Colonic mucosa (tissue), 4 donors: Measurements from ENCODE around the gene RPS19. TPM values are rescaled to one million over a fixed set of nuclear protein-coding genes. Genes with fewer than 3 reads are reported as not detected.

Source experiments
- DNase-seq: peaks from one replicate; pipeline ENCODE4 v3.0.0-alpha.2; 2020
- H3K27ac ChIP-seq: fragments of 200-600 bp; one replicate; pipeline ENCODE4 v1.8.0; 2021
- H3K27me3 ChIP-seq: fragments of 200-600 bp; one replicate; pipeline ENCODE4 v1.8.0; 2021
- H3K36me3 ChIP-seq: fragments of 200-600 bp; one replicate; pipeline ENCODE4 v1.8.0; 2021
- H3K4me1 ChIP-seq: fragments of 200-600 bp; one replicate; pipeline ENCODE4 v1.8.0; 2021; ENCODE audit warnings: mild to moderate bottlenecking
- H3K4me3 ChIP-seq: fragments of 200-600 bp; one replicate; pipeline ENCODE4 v1.8.0; 2021
- H3K9ac ChIP-seq, 2 donors: one replicate each; pipeline ENCODE4 v1.7.0; 2013; ENCODE audit warnings: control low read depth in 2 of 2, low read depth in 2 of 2, low read length in 2 of 2
- H3K9me3 ChIP-seq: fragments of 200-600 bp; one replicate; pipeline ENCODE4 v1.8.0; 2021
- intact Hi-C: fragments of 100-400 bp; cut with DNase I; formaldehyde crosslinking; loops from one replicate; pipeline ENCODE4 v1.14.1; 2022
- total RNA-seq, 2 donors: library from RNA; stranded (reverse); fragmentation: NEBNext Ultra II Directional in 1 of 2; extraction: Animal tissue kit (Norgen Biotek cat#: 25700) in 1 of 2; gene quantifications; one replicate each; pipeline ENCODE4 v1.2.1, GENCODE V29; 2021
- TF ChIP-seq, protein P1 (sequence below): fragments of 200-600 bp; IDR thresholded peaks from one replicate; pipeline ENCODE4 v1.8.0; 2022; ENCODE audit warnings: antibody characterized with exemption, mild to moderate bottlenecking
- donor health status: healthy.
- donor health status: DM: no; HTN: no; CAD: no.
- donor health status: DM: no; HTN: no; CAD: no.

The RPS19 gene
- total RNA-seq, 2 donors from 2014 or later, result 1,710 to 2,039 TPM

DNA sequence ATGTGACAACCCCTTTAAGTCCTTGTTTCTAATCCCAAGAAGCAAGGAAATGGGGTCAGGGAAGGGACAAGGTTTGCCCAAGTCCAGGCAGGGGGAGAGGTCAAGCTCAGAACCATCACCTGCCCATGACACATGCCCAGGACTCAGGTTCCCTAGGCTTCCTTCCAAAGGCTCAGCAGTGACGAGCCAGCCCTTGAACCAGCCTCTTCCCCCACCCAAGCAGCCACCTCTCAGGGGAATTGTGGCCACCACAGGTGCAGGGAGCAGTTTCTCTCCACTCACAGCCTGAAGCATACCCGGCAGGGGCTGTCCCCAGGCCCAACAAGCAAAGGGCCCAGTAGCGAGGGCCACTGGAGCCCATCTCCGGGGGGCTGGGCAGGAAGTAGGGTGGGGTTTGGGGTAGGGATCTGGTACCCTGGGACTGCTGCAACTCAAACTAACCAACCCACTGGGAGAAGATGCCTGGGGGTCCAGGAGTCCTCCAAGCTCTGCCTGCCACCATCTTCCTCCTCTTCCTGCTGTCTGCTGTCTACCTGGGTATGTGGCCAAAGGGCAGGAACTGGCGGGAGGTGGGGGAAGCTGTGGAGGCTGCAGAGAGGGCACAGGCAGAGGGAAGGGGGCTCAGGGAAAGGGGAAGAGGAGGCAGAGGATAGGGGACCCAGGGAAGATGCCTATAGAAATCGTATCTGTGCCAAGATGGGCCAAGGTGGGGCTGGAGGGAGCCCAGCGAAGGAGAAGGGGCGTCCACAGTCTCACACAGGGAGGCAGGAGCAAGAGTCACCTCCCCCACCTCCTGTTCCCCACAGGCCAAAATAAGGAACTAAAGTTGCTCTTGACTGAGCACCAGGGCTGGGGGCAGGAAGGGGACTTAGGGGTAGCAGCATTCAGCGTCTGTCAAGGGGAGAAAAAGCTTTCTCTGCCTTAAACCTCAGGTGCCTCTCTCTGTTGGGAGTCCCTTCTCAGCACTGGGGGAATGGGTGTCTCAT, 17.1 kb downstream of the RPS19 start, which contains the start of gene CD79A:
Gene CD79A (plus strand): TSS at position 433 of the 986 bp plus-strand sequence. CDS start 26 bp downstream, at position 459.
- H3K27ac ChIP-seq, result peak within 1 kb of the TSS; percentile 6
- no peak for DNase-seq

DNA sequence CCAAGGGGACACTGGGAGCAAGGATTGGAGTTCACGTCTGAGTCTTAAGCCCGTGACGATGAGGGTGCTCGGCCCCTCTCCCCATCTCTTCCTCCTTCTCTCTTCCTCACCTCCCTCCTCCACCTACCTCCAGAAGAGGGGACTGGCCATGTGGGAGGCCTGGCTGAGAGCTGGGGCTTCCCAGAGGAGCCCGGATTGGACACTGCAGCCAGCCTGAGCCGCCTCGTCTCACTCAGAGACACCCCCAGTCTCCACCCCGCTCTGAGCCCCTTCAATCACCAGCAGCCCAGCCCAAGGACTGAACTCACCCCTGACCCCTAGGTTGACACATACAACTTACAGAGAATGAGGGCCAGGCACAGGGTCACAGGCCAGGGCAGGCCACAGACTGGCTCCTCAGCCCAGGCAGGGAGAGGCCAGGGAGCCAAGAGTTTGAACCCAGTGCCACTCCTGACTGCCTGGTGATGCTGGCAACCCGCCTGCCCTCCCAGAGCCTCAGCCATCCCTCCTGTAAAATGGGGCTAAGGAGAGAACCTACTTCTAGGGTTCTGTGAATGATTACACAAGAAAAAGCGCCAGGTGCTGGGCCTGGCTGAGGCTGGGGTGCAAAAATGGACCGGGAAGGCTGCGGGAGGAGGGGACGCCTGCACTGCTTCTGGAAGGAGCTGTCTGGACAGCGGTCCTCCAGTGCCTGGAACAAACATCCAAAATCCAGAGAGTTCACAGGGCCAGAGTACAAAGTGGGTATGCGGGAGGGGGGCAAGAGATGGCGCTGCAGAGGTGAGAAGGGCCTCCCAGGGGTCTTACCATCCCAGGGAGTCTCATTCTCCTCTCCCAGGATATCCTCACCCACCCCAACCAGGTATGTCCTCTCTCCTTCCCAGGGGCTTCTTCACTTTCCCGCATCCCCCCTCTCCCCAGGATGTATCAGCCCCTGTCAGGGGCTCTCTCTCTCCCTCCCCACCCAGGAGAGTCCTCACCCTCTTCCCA, 18.2 kb downstream of the RPS19 start:
- Histone ChIP-seq H3K4me3 (no peak overlapping the region), H3K9me3 (no peaks in the 10 kb centered on the region), H3K27ac (no peak overlapping the region), H3K36me3 (no peaks in the 10 kb centered on the region), H3K27me3 (no peaks in the 10 kb centered on the region), H3K4me1 (no peaks in the 10 kb centered on the region), H3K9ac (peak overlapping the region; percentile 40 to 43)
- DNase-seq, result no peak
- intact Hi-C loops, result no loop called here
- TF ChIP-seq, protein P1, sequence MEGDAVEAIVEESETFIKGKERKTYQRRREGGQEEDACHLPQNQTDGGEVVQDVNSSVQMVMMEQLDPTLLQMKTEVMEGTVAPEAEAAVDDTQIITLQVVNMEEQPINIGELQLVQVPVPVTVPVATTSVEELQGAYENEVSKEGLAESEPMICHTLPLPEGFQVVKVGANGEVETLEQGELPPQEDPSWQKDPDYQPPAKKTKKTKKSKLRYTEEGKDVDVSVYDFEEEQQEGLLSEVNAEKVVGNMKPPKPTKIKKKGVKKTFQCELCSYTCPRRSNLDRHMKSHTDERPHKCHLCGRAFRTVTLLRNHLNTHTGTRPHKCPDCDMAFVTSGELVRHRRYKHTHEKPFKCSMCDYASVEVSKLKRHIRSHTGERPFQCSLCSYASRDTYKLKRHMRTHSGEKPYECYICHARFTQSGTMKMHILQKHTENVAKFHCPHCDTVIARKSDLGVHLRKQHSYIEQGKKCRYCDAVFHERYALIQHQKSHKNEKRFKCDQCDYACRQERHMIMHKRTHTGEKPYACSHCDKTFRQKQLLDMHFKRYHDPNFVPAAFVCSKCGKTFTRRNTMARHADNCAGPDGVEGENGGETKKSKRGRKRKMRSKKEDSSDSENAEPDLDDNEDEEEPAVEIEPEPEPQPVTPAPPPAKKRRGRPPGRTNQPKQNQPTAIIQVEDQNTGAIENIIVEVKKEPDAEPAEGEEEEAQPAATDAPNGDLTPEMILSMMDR, result no peak

More for the DNA sequence above, 17.1 kb downstream of the RPS19 start, which contains the start of gene CD79A:
- H3K9me3 ChIP-seq, result no peaks in the 10 kb centered on the region
- H3K27me3 ChIP-seq, result no peaks in the 10 kb centered on the region
- TF ChIP-seq, protein P1, result no peak
- no peaks in the 10 kb centered on the region for H3K36me3 ChIP-seq
- no peaks in the 10 kb centered on the region for H3K4me1 ChIP-seq
- intact Hi-C loops, result no loop called here
- H3K4me3 ChIP-seq, result no peak within 1 kb of the TSS
- H3K9ac ChIP-seq, result peak within 1 kb of the TSS; percentile 40 to 60

DNA sequence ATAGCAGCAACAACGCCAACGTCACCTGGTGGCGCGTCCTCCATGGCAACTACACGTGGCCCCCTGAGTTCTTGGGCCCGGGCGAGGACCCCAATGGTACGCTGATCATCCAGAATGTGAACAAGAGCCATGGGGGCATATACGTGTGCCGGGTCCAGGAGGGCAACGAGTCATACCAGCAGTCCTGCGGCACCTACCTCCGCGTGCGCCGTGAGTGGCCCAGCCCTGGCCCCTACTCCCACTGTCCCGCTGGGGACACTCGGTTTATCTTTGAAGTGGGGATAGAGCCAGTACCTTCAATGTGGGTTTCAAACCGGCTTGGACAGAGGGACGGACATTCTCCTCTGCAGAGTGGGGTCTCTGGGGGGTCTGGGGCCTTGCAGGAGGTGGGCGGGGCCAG, 19.0 kb downstream of the RPS19 start:
- H3K4me3 ChIP-seq, result no peak overlapping the region
- H3K27ac ChIP-seq, result no peak overlapping the region
- intact Hi-C loops, result no loop called here
- no peaks in the 10 kb centered on the region for H3K27me3 ChIP-seq
- no peak overlapping the region for H3K9ac ChIP-seq
- H3K36me3 ChIP-seq, result no peaks in the 10 kb centered on the region
- no peak for DNase-seq
- TF ChIP-seq, protein P1, result no peak
- H3K9me3 ChIP-seq, result no peaks in the 10 kb centered on the region
- H3K4me1 ChIP-seq, result no peaks in the 10 kb centered on the region

DNA sequence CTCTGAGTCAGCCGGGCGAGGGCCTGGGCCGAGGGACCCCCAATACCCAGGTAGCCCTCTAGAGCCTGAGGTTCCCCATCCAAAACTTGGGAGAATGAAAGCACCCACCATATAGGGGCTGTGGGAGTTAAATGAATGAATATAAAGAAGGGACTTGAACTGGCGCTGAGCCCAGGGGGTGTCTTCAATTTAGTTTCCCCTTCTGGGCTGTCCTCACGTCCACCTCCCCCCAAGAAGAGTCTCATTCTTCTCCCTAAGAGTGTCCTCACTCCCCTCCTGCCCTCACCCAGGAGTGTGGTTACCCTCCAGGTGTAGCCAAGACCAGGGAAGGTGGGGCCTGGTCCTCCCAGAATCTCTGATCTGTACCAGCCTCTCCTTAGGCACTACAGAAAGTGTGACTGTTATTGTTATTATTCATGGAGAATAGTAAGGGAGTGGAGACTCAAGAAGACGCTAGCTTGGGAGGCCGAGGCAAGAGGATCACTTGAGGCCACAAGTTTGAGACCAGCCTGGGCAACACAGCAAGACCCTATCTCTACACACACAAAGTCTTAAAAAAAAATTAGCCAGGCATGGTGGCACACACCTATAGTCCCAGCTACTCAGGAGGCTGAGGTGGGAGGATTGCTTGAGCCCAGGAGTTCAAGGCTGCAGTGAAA, 19.7 kb downstream of the RPS19 start:
- intact Hi-C loops, result no loop called here
- DNase-seq, result no peak

More for the DNA sequence above, 19.7 kb downstream of the RPS19 start:
- Histone ChIP-seq H3K4me3 (no peak overlapping the region), H3K9ac (no peak overlapping the region), H3K27me3 (no peaks in the 10 kb centered on the region), H3K4me1 (no peaks in the 10 kb centered on the region), H3K36me3 (no peaks in the 10 kb centered on the region), H3K27ac (no peak overlapping the region), H3K9me3 (no peaks in the 10 kb centered on the region)
- TF ChIP-seq, protein P1, result no peak
